ENCODE results near the gene FOXL3. TPM values are rescaled to one million over a fixed set of nuclear protein-coding genes. Genes with fewer than 3 reads are reported as not detected.

The FOXL3 gene
- total RNA-seq, 4 donors from 2014 or later = not detected

GRCh38 chr7:315516-316265, 25.7 kb downstream of the FOXL3 start:
- H3K4me1 ChIP-seq = no peaks in the 10 kb centered on the region
- peaks cover 0 to 27% (median 0%) of the 10 kb centered on the region in 4 donors for H3K9me3 ChIP-seq
- no peak for DNase-seq (ENCODE audit: low spot score in 2 of 2)
- no peaks in the 10 kb centered on the region for H3K36me3 ChIP-seq
- no peak overlapping the region for H3K4me3 ChIP-seq
- TF ChIP-seq POLR2A (IDR thresholded peaks at IDR 0.05) = no peak
- no peak for TF ChIP-seq EP300 (IDR thresholded peaks at IDR 0.05)
- no peak for TF ChIP-seq CTCF (IDR thresholded peaks at IDR 0.05)
- WGBS, 2 donors = 82 to 86% methylated on average over 16 of the region's 16 CpGs
- no peak overlapping the region for H3K27ac ChIP-seq
- H3K27me3 ChIP-seq = peaks cover 0 to 42% of the 10 kb centered on the region in 2 donors

GRCh38 chr7:317643-318405, 27.9 kb downstream of the FOXL3 start:
- 87 to 91% methylated on average over 24 to 27 of the region's 27 CpGs for WGBS, 2 donors
- Histone ChIP-seq H3K36me3 (no peaks in the 10 kb centered on the region), H3K27ac (no peak overlapping the region), H3K4me1 (peaks cover 0 to 9% (median 3%) of the 10 kb centered on the region in 4 donors), H3K4me3 (no peak overlapping the region), H3K27me3 (peaks cover 0 to 20% of the 10 kb centered on the region in 2 donors), H3K9me3 (peaks cover 0 to 27% (median 0%) of the 10 kb centered on the region in 4 donors)
- no peak for DNase-seq (ENCODE audit: low spot score in 2 of 2)
- TF ChIP-seq CTCF (IDR thresholded peaks at IDR 0.05) (no peak), EP300 (IDR thresholded peaks at IDR 0.05) (no peak), POLR2A (IDR thresholded peaks at IDR 0.05) (no peak)

GRCh38 chr7:318476-318875, 28.5 kb downstream of the FOXL3 start:
- Histone ChIP-seq H3K9me3 (peaks cover 0 to 27% (median 0%) of the 10 kb centered on the region in 4 donors), H3K36me3 (no peaks in the 10 kb centered on the region), H3K27ac (no peak overlapping the region), H3K4me1 (peaks cover 0 to 16% (median 6%) of the 10 kb centered on the region in 4 donors), H3K4me3 (no peak overlapping the region), H3K27me3 (peaks cover 0 to 16% of the 10 kb centered on the region in 2 donors)
- DNase-seq (ENCODE audit: low spot score in 2 of 2) = no peak
- TF ChIP-seq CTCF (IDR thresholded peaks at IDR 0.05) (no peak), POLR2A (IDR thresholded peaks at IDR 0.05) (no peak), EP300 (IDR thresholded peaks at IDR 0.05) (no peak)
- 80% methylated on average over 9 of the region's 9 CpGs for WGBS, 2 donors

GRCh38 chr7:318878-319661, 29.1 kb downstream of the FOXL3 start:
- Histone ChIP-seq H3K27ac (no peak overlapping the region), H3K4me3 (no peak overlapping the region), H3K4me1 (peaks cover 0 to 16% (median 6%) of the 10 kb centered on the region in 4 donors), H3K9me3 (peaks cover 0 to 27% (median 0%) of the 10 kb centered on the region in 4 donors), H3K36me3 (no peaks in the 10 kb centered on the region), H3K27me3 (peaks cover 0 to 12% of the 10 kb centered on the region in 2 donors)
- DNase-seq (ENCODE audit: low spot score in 2 of 2) = no peak
- TF ChIP-seq POLR2A (IDR thresholded peaks at IDR 0.05) = no peak
- TF ChIP-seq CTCF (IDR thresholded peaks at IDR 0.05) = no peak
- no peak for TF ChIP-seq EP300 (IDR thresholded peaks at IDR 0.05)
- WGBS, 2 donors = 60 to 66% methylated on average over 18 of the region's 18 CpGs
